Osteocyte (in vitro differentiated cells): ENCODE results near the gene NUDT13. TPM values are rescaled to one million over a fixed set of nuclear protein-coding genes. Genes with fewer than 3 reads are reported as not detected.
"Not testable (repeated sequence)": the region's sequence is repeated elsewhere in the genome, so short reads cannot be mapped to it uniquely, and the experiment has no call there.

ENCODE experiments used
- DNase-seq: peaks from one replicate; pipeline ENCODE4 v3.0.0; 2021; ENCODE audit warnings: mixed read lengths; ENCODE audit not compliant: unreplicated experiment; ENCODE audit errors: extremely low spot score
- H3K27ac Mint-ChIP-seq: one replicate; pipeline ENCODE4 v1.8.0; 2021; ENCODE audit warnings: mild to moderate bottlenecking, mixed read lengths; ENCODE audit not compliant: unreplicated experiment
- H3K27me3 Mint-ChIP-seq: one replicate; pipeline ENCODE4 v1.8.0; 2021; ENCODE audit warnings: mixed read lengths; ENCODE audit not compliant: unreplicated experiment
- H3K36me3 Mint-ChIP-seq: one replicate; pipeline ENCODE4 v1.8.0; 2021; ENCODE audit warnings: mixed read lengths; ENCODE audit not compliant: unreplicated experiment
- H3K4me1 Mint-ChIP-seq: one replicate; pipeline ENCODE4 v1.8.0; 2021; ENCODE audit warnings: mixed read lengths; ENCODE audit not compliant: unreplicated experiment
- H3K4me3 Mint-ChIP-seq: one replicate; pipeline ENCODE4 v1.8.0; 2021; ENCODE audit warnings: mild to moderate bottlenecking, moderate library complexity, mixed read lengths; ENCODE audit not compliant: unreplicated experiment
- H3K9me3 Mint-ChIP-seq: one replicate; pipeline ENCODE4 v1.8.0; 2021; ENCODE audit warnings: mixed read lengths; ENCODE audit not compliant: unreplicated experiment
- CTCF ChIP-seq: fragments of 200-600 bp; sonication (generic); IDR thresholded peaks from 2 replicates; pipeline ENCODE4 v1.5.0; 2021; ENCODE audit warnings: antibody characterized with exemption, mild to moderate bottlenecking, moderate library complexity
- total RNA-seq: library from RNA; stranded (reverse); gene quantifications from 2 replicates; pipeline ENCODE4 v1.2.1, GENCODE V29; 2021

NUDT13 gene
- total RNA-seq, 1 donor from 2014 or later = 3.2 TPM

GRCh38 chr10:73134727-73135126 lies 24.5 kb downstream of the NUDT13 start:
- no peak overlapping the region for H3K4me3 Mint-ChIP-seq

GRCh38 chr10:73136627-73137026 lies 26.4 kb downstream of the NUDT13 start:
- peaks cover 1% of the 10 kb centered on the region for H3K4me1 Mint-ChIP-seq
- no peak for DNase-seq
- H3K9me3 Mint-ChIP-seq = no peaks in the 10 kb centered on the region
- H3K27ac Mint-ChIP-seq = no peak overlapping the region
- no peak overlapping the region for H3K4me3 Mint-ChIP-seq
- no peak for TF ChIP-seq CTCF
- peaks cover 50% of the 10 kb centered on the region for H3K36me3 Mint-ChIP-seq
- no peaks in the 10 kb centered on the region for H3K27me3 Mint-ChIP-seq

More at GRCh38 chr10:73134727-73135126, 24.5 kb downstream of the NUDT13 start:
- DNase-seq = no peak
- H3K27ac Mint-ChIP-seq = no peak overlapping the region
- peaks cover 2% of the 10 kb centered on the region for H3K4me1 Mint-ChIP-seq
- no peak for TF ChIP-seq CTCF
- peaks cover 57% of the 10 kb centered on the region for H3K36me3 Mint-ChIP-seq
- H3K9me3 Mint-ChIP-seq = no peaks in the 10 kb centered on the region
- H3K27me3 Mint-ChIP-seq = no peaks in the 10 kb centered on the region

DNA sequence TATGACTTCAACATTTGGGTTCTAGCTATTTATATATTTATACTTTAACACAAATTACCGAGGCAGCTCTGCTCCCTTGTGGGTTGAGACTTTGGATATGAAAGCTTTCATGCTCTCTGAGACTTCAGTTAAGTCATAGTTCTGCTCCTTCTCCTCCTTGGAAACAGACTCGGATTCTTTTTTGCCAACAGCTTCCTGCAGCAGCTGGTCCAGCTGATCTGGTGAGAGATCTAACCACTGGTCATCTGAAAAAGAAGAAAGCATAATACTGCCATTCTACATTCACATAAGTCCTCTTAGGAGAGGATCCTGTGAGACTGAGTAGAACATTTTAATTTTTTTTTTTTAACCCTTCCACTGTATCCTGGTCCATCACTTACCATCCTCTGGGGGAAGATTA lies 29.0 kb downstream of the NUDT13 start:
- no peak overlapping the region for H3K27ac Mint-ChIP-seq
- no peak overlapping the region for H3K4me3 Mint-ChIP-seq
- H3K27me3 Mint-ChIP-seq = no peaks in the 10 kb centered on the region
- no peak for TF ChIP-seq CTCF
- DNase-seq = no peak
- peaks cover 48% of the 10 kb centered on the region for H3K36me3 Mint-ChIP-seq
- no peaks in the 10 kb centered on the region for H3K4me1 Mint-ChIP-seq
- no peaks in the 10 kb centered on the region for H3K9me3 Mint-ChIP-seq

GRCh38 chr10:73141603-73142002 lies 31.3 kb downstream of the NUDT13 start:
- Mint-ChIP-seq H3K27ac (no peak overlapping the region), H3K4me1 (no peaks in the 10 kb centered on the region), H3K27me3 (no peaks in the 10 kb centered on the region), H3K36me3 (peaks cover 44% of the 10 kb centered on the region), H3K4me3 (no peak overlapping the region), H3K9me3 (no peaks in the 10 kb centered on the region)
- no peak for TF ChIP-seq CTCF
- DNase-seq = no peak

DNA sequence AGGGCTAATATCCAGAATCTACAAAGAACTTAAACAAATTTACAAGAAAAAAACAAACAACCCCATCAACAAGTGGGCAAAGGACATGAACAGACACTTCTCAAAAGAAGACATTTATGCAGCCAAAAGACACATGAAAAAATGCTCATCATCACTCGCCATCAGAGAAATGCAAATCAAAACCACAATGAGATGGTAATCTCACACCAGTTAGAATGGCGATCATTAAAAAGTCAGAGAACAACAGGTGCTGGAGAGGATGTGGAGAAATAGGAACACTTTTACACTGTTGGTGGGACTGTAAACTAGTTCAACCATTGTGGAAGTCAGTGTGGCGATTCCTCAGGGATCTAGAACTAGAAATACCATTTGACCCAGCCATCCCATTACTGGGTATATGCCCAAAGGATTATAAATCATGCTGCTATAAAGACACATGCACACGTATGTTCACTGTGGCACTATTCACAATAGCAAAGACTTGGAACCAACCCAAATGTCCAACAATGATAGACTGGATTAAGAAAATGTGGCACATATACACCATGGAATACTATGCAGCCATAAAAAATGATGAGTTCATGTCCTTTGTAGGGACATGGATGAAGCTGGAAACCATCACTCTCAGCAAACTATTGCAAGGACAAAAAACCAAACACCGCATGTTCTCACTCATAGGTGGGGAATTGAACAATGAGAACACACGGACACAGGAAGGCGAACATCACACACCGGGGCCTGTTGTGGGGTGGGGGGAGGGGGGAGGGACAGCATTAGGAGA lies 40.6 kb downstream of the NUDT13 start:
- not testable (repeated sequence) for H3K27me3 Mint-ChIP-seq, DNase-seq, H3K4me3 Mint-ChIP-seq, H3K27ac Mint-ChIP-seq, H3K9me3 Mint-ChIP-seq, H3K4me1 Mint-ChIP-seq
- H3K36me3 Mint-ChIP-seq = peaks cover 51% of the 10 kb centered on the region
